IMR-90 (cell line): ENCODE data around the gene INPP5D.

Experiments used
- CTCF ChIP-seq: conservative IDR thresholded peaks from 2 replicates; pipeline ENCODE4 v1.5.1; 2012; ENCODE audit warnings: mild to moderate bottlenecking, low read depth, low read length, improper control_type of control experiment
- RAD21 ChIP-seq: IDR thresholded peaks from 2 replicates; pipeline ENCODE4 v1.6.1; 2012; ENCODE audit warnings: low read length, improper control_type of control experiment
- RFX5 ChIP-seq: IDR thresholded peaks from 2 replicates; pipeline ENCODE4 v1.8.0; 2012; ENCODE audit warnings: low read depth, mild to moderate bottlenecking, low read length, moderate library complexity
- SMC3 ChIP-seq: fragments of 150-350 bp; IDR thresholded peaks from 2 replicates; pipeline ENCODE4 v1.6.1; 2016; ENCODE audit warnings: low read depth, mild to moderate bottlenecking, antibody characterized with exemption, low read length, moderate library complexity

GRCh38 chr2:233213975-233214374, 153.8 kb downstream of the INPP5D start:
- TF ChIP-seq SMC3 = no peak
- TF ChIP-seq RFX5 = no peak
- TF ChIP-seq RAD21 = no peak
- no peak for TF ChIP-seq CTCF
